GM10847 (cell line): Measurements from ENCODE around the gene ADIRF.

ENCODE experiments used
- POLR2A ChIP-seq: IDR thresholded peaks from 2 replicates; pipeline ENCODE4 v1.6.1; 2011; ENCODE audit not compliant: insufficient read length; ENCODE audit errors: extremely low read depth

The ADIRF gene

GRCh38 chr10:86968271-86968993, at the start of gene ADIRF:
TSS of gene ADIRF (plus strand) at chr10:86968482. CDS start at chr10:86968545, 63 bp downstream.
- TF ChIP-seq POLR2A: no peak

GRCh38 chr10:86922553-86922961, 45.7 kb upstream of the ADIRF start:
- TF ChIP-seq POLR2A: no peak

- no peak for TF ChIP-seq POLR2A
Observed at GRCh38 chr10:86929468-86930380, 38.6 kb upstream of the ADIRF start.

- TF ChIP-seq POLR2A: no peak
Observed at GRCh38 chr10:86931872-86932271, 36.4 kb upstream of the ADIRF start.

- TF ChIP-seq POLR2A: no peak
Observed at GRCh38 chr10:86932674-86933073, 35.6 kb upstream of the ADIRF start.

- no peak for TF ChIP-seq POLR2A
Observed at GRCh38 chr10:86936661-86937501, 31.4 kb upstream of the ADIRF start.

GRCh38 chr10:86937502-86938154, 30.7 kb upstream of the ADIRF start:
- no peak for TF ChIP-seq POLR2A

GRCh38 chr10:86938260-86938659, 30.0 kb upstream of the ADIRF start:
- TF ChIP-seq POLR2A: no peak

GRCh38 chr10:86940677-86941076, 27.6 kb upstream of the ADIRF start:
- no peak for TF ChIP-seq POLR2A

- no peak for TF ChIP-seq POLR2A
Observed at GRCh38 chr10:86941426-86941825, 26.9 kb upstream of the ADIRF start.

- TF ChIP-seq POLR2A: no peak
Observed at GRCh38 chr10:86941991-86942421, 26.3 kb upstream of the ADIRF start.

GRCh38 chr10:86942441-86943315, 25.6 kb upstream of the ADIRF start:
- no peak for TF ChIP-seq POLR2A

- TF ChIP-seq POLR2A: no peak
Observed at GRCh38 chr10:86943316-86944030, 24.8 kb upstream of the ADIRF start.

- no peak for TF ChIP-seq POLR2A
Observed at GRCh38 chr10:86944031-86944419, 24.3 kb upstream of the ADIRF start.

GRCh38 chr10:86944471-86944870, 23.8 kb upstream of the ADIRF start:
- TF ChIP-seq POLR2A: no peak
